ENCODE data around the gene RHCG.

- TF ChIP-seq EZH2phosphoT487 (IDR thresholded peaks at IDR 0.05; ENCODE audit: low read length) (no peak), CTCF (IDR thresholded peaks at IDR 0.05; ENCODE audit: low read length) (no peak)
These were observed 17.8 kb upstream of the RHCG start for GRCh38 chr15:89514186-89514585.
